NCI-H2171 treated with DMSO at 0.1 percent for 48 hours (cell line): ENCODE measurements around the gene DIP2C.

Experiments
- DNase-seq: peaks from one replicate; lab custom pipeline; 2025; lab: John Stamatoyannopoulos, UW

The DIP2C gene

DNA sequence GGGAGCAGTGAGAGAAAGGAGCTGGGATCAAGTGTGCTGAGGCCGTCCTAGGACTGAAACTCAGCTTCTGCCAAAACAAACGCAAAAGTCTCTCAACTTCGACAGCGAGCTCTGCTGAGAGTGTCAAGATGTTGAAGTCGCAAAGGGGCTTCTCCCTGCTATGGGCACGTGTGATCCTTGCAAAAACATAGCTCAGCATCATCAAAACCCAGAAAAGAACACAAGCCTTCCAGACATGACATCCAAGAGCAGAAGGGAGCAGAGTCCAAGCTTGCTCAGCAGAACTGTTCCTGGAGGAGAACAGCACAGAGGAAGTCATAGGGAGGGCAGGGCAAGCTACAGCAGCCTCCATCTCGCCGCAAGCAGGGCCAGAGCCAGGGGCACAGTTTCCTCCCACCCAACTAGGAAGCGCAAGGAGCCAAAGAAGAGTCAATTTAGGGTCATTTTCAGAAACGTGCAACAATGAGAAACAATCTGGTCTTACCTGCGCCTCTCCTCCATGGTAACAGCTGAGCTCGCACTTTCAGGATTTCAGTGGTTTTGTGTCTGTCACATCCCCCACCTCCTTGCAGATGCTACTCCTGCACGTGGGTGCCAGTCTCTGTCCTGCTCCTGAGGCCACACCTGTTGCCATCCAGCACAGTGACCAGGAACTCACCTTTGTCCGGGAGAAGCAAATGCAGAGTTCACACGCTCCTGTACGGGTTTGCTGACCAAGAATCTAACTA lies 113.9 kb downstream of the DIP2C start:
- DNase-seq, result no peak

DNA sequence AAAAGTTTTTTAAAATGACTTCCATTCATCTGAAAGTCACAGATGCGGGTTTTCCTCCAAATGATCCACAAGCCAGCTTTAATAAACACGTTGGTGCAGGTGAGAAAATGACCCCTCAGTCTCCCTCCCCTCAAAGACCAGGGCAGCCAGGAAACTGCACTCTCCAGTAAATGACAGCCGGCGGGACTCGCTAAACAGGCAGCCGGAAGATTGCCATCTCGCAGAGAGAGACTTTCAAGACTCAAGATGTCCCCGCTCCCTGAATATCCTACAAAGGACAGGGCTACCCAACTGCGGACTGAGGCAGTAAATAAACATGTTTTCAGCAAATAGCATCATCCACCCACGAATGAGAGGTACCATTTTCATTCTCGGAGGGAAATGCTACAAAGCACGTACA lies 116.8 kb downstream of the DIP2C start:
- no peak for DNase-seq

DNA sequence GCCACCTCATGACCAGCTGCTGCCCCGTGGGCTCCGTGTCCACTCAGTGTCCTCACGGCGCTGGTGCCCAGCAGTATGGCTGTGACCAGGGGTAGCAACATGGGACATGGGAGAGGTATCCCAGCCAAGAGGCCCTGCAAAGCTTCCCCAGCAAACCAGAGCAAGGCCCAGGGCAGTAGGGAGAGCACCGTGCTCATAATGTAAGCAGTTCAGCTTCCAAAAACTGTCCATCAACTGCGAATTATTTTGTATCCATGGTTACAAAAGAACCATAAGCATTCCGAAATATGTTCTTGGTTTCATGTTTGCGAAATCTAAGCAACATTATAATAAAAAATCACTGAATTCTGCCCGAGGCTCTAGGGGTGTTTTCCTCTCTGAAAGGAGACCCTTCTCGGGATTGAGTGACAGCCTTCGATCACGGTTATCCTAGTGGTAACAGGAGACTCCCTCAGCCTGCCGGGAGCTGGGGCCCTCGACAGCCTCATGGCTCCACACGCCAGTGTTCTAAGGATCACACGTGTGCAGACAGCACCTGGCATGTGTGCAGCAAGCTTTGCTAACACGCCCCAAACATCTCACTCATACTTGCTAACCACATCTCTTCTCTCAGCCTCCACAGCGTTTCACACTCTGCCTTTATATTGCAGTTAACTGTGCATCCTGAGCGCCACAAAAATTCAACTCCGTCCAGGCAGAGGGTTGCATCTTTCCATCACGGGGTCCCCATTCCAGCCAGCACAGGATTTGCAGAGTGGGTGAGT lies 117.6 kb downstream of the DIP2C start:
- DNase-seq, result no peak

DNA sequence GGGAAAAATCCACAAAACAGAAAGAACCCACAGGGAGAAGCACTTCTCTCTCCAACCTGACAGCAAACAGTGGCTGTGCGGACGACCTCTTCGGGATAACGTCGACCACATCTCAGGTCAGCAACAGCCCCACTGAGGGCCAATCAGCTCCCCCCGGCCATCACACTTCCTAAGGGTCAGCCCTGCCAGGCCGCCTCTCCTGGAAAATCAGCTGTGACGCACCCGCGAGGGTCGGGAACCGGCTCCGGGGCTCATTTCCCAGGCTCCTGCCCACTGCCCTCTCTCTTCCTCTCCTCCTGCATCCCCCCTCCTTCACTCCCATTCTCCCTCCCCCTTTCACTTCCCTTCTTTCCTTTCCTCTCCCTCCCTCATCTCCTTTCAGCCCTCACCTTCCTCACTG lies 118.3 kb downstream of the DIP2C start:
- DNase-seq, result no peak

DNA sequence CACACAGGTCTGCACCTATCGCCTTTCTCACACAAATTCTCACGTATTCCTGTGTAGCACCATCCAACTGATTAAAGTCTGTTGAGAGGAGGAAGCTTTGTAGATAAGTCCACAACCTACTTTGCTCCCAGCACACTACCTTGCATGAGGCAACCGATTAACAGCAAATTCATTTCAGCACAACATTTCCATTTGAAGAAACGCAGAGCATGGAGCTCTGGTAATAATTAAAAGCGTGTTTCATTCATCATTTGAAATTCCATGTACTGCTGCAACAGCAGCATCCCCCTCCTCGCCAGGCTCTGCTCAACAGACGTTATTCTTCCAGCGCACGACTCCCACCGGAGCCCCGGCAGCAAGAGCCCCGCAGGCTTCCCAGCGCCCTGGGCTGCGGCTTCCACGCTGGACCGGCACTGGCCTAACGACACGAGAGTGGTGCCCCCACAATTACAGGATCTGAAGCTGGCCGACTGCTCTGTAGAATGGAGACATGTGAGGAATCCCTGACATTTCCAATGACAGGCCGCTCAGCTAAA lies 118.8 kb downstream of the DIP2C start:
- no peak for DNase-seq

DNA sequence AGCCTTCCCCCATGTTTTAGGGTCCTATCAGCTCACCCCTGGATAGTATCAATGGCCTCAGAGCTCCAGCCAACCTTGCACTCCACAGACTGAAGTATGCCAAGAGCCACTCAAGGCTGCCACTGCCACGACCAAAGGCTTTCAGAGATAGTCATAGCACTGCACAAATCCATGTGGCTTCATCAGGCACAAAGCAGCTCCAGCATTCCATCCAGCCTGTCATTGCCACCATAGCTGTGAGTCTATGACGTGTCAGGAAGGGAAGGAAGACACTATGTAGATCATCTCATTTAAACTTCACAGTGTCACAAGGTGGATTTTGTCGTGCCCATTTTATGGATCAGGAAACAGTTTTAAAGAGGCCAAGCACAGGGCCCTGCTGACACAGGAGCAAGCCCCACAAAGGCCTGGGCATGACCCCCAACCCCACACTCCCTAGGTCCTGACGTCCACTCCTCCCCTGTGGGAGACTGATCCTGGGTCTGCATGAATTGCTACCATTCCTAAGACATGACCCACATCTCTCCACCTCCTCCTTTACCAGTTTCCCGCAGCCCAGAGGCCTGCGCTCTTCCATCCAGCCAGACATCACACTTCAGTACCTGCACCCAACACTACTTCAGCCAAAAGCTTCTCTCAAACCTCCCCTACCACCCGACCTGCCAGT lies 119.4 kb downstream of the DIP2C start:
- no peak for DNase-seq

DNA sequence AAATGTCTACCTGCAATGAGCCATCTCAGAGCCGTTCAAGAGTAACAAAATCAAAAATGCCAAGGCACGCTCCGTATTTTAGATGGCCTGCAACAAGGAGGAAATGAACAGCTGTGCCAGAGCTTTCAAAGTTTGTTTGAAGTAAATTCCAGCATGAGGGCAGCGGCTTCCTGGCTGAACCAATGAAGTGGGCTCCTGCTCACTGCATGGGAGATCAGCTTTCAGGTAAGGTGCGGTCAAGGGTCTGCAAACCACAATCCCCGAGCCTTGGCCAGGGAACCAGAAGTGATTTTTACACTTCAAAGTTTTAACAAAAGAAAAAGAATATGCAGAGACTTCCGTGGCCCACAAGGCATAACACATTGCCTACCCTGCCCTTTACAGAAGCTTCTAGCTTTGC lies 120.6 kb downstream of the DIP2C start:
- DNase-seq, result no peak

DNA sequence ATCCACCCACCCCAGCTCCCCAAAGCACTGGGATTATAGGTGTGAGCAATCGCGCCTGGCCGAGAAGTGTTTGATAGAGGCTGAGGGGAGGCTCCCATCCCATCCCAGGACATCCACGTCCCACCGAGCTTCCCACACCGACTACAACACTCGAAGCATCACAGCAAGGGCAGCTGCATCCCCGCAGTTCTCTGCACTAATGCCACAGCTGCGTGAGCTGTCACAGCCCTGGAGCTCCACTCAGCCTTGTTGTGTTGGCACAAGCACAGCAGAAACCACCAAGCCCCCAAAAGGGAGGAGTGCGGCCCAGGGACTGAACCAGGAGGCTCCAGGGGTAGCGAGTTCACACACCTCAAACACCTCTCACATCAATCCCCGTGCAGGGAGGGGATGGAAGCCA lies 121.6 kb downstream of the DIP2C start:
- DNase-seq, result no peak

DNA sequence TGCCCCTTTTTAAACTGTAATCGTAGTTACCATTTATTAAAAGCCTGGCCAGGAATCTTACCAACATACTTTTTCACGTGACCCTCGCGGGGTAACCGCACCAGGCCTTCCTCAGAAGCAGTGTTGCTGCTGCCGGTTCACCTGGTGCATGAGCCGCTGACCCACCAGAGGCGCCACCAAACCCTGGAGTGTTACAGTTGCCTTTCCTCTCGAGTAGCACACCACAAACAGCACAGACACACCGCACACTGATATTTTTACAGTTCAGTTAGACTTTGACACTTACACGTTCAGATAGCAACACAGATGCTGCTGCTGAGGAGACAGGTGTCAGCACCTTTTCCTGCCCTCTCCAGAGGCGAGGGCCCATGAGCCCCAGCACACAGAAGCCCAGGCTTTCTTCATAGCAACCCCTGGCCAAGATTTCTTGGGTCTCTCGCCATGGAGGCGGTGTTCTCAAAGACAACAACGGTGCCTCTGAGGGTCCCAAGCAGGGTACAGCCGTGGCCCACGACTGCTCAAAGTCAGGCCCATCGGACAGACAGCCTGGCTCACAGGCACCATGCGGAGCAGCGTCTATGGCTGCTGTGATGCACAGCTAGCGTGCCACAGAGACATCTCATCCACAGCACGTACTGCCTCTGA lies 123.1 kb downstream of the DIP2C start:
- DNase-seq, result no peak

DNA sequence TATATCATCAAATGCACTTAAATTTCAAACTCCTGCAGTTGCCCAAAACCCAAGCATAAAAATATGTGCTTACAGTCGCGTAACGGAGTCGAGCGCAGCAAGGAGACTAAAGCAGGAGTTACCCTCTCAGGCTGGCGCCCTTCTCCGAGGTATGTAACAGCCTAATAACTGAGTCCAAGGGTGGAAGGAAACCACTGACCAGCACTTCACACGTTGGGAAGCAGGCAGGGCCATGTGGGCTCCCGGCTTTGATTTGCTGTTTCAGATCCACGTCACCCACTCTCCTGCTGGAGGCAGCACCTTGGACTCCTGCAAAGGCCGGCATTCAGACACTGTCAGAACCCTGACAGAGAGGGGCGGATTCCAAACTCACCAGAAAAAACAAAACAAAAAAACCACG lies 123.8 kb downstream of the DIP2C start:
- DNase-seq, result no peak

DNA sequence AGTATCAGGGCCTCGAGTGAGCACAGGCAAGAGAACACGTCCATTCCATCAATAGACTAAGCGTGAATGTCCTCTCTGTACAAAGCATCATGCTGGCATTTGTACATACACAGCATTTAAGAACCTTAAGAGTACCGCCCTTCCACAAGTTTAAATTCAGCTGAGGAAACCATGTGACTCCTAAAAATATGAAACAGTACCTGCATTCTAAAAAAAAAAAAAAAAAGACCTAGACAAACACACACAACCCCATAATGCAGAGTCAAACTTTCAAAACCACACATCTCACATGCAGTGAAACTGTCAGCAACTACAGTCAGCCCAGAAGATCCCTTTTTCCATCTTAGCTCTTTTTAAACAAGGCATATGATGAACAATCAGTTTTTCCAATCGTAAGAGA lies 124.3 kb downstream of the DIP2C start:
- DNase-seq, result no peak

DNA sequence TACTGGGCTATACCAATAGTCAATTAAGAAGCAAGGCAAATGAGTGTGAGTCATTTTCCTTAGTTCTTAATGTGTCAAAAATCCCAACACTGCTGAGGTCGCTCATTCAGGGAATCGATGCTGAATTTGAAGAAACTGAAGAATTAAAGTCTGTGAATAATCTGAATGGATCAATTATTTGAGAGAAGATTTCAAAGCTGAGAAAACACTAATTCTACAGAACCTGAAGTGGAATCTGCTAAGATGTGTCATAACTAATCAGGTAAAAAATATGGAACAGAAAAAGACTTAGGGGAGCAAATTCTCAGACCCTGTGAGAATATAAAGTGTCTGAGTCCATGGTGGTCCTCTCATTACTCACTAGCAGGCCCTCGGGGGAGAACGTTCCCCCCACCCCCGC lies 125.6 kb downstream of the DIP2C start:
- no peak for DNase-seq

DNA sequence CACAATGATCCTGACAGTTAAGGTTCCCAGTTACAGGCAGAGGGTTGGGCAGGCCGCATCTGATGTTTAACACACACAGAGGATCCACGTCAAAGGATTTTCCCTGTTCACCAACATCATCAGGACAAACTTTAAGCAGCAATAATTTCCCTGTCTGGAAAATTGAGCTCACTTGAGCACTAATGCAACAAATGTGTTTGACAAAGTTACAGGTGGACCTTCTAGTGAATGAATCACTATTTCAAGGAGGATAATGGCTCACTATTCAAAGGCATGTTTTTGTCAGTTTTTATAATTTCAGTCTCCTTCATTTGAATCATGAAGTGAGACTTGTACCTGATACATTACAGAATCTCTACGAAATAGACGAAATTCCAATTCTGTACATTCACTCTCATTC lies 127.3 kb downstream of the DIP2C start:
- no peak for DNase-seq

DNA sequence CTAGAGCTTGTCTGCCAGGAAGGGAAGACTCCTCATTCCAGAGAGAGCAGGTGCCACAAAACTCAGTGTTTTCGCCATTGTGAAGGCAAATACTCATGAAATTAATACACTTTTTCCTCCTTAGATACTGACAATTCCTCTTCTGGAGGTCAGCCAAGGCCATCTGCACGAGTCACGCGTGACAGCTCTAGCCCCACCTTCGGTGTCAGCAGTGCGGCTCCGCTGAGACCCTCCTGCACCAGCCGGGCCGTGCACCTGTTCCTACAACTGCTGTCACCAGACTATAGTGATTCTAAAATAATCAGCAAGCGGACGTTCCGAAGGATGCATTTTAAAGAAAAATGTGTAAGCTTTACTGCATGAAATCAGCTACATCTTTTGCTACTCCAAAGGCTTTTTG lies 127.7 kb downstream of the DIP2C start:
- DNase-seq, result peak; percentile 73

DNA sequence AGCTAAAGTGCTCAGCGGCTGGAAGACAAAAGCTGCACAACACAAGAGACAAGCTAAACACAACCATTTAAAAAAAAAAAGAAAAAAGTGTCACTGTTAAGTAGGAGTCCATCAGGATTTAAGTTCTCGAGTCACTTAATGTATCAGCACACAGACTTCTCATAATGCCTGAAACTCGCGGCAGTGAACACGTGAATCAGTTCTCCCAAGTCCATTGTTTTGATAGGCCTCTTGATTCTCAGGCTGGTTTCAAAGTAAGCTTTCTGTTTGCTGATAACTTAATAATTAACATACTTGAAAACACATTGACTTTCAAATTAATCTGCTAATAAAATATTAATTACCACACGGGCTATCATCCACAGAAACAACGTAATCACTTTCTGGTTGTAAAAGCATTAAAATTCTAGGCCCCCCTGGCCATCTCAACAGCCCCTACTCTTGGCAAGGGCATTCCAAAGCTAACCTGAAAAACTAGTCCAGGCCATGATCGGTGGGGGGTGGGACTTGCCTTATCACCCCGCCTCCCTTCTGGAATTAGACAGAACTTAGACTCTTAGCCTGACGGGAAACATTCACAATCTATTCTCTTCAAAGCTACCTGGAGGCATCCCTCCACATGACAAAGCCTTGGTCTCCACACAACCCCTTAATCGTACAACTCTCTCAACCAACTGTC lies 129.0 kb downstream of the DIP2C start:
- DNase-seq, result no peak

DNA sequence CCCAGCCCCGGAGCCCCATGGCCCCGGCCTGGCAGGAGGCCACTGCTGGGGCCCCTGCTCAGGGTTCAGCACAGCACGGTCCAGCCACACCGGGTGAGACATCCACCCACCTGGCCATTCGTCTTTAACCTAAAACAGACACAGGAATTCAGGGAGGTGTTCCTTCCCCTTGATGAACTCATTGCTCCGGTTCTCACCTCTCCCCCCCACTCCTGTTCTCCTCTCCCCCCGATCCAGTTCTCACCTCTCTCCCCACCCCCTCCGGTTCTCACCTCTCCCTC lies 129.8 kb downstream of the DIP2C start:
- no peak for DNase-seq

DNA sequence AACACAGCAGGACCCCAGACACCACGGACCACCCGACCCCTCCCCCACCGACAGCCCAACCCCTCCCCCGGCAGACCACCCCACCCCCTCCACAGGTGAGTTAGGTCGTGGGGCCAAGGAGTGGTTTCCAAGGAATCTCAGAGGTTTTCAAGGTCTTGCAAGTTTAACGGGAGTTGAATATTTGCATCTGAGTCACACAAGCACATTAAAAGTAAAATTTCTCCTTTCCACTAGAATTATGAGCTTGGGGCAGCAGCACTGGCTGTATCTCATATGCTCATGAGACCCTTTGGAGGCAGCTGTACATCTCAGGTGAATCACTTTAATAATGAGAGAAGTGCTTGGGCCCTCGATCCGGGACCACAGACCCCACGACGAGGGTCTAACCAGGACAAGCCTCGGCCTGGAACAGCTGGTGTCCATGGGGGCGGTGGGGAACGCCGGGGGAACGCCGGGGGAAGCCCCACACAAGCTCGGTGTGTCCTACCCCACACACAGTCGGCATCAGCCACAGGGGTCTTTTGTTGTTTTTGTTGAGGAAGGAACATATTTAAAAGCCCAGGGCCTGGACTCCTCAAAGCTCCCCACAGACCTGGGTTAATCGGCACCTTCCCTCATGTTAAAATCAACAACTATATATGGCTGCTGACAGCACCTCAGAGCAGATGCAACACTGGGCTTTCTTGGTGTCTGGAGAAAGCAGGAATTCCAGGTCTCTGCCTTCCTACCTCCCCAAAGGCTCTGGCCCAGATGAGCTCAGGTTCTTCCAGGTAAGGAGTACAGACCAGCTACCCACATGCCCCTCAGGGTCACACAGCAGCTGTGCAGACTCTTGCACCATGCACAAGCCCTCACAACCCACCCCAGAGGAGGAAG lies 130.3 kb downstream of the DIP2C start:
- no peak for DNase-seq

DNA sequence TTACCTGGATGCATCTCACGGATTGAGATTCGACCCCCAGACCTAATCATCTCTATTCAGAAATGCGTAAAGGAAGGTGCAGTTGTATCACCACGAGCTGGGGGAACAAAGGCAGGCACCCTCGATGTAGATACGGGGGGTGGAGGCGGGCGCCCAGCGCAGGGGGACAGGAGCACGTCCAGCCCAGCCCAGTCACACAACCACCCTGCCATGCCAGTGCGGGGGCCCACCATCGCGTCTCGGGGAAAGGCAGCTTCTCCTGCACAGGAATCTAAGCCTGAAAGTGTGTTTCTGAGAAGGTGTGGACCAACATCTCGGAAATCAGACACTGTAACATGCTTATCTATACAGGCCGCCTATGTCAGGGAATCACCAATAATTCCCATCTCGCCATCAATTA lies 131.1 kb downstream of the DIP2C start:
- no peak for DNase-seq

DNA sequence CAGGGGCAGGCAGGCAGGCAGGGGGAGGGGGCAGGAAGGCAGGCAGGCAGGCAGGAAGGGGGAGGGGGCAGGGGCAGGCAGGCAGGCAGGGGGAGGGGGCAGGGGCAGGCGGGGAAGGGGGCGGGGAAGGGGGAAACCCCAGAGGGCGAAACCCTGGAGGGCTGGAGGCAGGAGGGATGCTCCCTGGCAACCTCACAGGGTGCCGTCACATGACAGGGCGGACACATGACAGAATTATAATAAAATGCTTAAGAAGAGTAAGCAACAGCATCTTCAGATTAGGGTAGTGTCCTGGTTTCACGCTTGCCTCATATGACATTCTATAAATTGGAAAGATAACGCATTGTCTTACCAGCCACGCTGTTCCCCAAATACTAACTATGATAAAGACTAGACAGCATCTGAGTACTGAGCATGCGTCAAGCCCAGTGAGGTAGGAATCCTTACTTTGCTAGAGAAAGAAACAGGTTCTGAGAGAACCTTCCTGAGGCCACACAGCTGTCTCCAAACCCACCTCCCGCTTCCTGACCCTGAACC lies 131.6 kb downstream of the DIP2C start:
- peak; percentile 17 for DNase-seq

DNA sequence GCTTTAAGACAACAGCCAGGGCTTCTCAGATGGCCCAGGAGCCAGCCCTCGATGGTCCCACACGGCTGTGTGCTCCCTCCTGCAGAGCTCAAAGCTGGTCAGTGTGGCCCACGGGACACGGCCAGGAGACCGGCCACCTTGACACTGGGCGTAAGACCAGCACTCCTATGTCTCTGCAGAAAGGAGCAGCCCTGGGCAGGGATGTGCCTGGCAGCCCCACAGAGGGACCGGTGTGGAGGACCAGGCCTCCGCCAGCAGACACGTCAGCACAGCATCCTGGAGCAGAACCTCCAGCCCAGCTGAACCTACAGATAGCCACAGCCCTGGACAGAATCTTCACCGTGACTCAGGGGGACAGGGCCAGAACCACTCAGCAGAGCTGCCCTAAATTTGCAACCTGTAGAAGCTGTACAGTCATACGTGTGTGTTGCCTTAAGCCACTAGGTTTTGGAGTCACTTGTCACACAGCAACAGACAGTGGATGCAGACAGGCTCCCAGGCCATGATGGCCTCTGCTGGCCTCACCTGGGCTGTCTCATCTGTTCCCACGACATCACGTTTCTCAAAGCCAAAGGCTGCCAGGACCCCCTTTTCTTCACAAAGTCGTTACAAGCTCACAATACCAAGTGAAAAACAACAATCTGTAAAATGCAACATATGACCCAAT lies 132.4 kb downstream of the DIP2C start:
- no peak for DNase-seq
